ENCODE results near the gene PFKP. TPM values are rescaled to one million over a fixed set of nuclear protein-coding genes. Genes with fewer than 3 reads are reported as not detected.

Gene PFKP
- total RNA-seq, 1 donor from 2014 or later, result 292 TPM

DNA sequence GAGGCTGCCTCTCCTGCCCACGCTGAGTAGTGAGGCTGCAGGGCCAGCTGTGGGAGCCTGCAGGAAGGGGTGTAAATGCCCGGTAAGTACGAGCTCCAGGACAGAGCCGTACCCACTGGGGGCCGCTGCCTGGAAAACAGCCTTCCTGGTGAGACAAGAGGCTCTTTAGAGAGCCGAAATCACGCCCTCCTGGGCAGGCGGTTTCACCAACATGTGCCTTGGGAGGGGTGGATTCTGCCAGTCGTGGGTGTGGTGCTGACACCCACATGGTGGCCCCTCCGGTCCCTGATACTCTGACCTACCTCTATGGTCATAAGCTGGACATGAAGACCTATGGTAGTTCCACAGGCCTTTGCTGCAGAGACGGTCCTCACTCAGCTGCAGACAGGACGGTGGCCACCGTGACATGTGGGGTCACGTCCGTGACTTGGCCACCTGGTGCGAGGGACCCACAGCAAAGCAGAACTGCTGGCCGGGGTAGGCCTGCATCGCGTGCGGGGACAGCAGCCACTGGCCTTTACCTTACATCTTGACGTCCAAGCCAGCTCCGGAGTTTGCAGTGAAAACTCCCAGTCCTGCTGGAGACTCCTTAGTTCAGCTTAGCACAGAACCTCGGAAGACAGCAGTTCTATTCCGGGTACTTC is 58.3 kb downstream of the PFKP start:
- Histone ChIP-seq H3K4me3 (ENCODE audit: low read depth, low read length) (no peak overlapping the region), H3K27me3 (ENCODE audit: control insufficient read depth, insufficient read depth, low read length) (no peaks in the 10 kb centered on the region), H3K36me3 (ENCODE audit: control insufficient read depth, insufficient read depth, low read length) (peaks cover 2% of the 10 kb centered on the region)
- TF ChIP-seq, protein P1, sequence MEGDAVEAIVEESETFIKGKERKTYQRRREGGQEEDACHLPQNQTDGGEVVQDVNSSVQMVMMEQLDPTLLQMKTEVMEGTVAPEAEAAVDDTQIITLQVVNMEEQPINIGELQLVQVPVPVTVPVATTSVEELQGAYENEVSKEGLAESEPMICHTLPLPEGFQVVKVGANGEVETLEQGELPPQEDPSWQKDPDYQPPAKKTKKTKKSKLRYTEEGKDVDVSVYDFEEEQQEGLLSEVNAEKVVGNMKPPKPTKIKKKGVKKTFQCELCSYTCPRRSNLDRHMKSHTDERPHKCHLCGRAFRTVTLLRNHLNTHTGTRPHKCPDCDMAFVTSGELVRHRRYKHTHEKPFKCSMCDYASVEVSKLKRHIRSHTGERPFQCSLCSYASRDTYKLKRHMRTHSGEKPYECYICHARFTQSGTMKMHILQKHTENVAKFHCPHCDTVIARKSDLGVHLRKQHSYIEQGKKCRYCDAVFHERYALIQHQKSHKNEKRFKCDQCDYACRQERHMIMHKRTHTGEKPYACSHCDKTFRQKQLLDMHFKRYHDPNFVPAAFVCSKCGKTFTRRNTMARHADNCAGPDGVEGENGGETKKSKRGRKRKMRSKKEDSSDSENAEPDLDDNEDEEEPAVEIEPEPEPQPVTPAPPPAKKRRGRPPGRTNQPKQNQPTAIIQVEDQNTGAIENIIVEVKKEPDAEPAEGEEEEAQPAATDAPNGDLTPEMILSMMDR (IDR thresholded peaks at IDR 0.05; ENCODE audit: insufficient read depth, low read length, poor library complexity, severe bottlenecking), result no peak
- DNase-seq (ENCODE audit: low read depth), result no peak

DNA sequence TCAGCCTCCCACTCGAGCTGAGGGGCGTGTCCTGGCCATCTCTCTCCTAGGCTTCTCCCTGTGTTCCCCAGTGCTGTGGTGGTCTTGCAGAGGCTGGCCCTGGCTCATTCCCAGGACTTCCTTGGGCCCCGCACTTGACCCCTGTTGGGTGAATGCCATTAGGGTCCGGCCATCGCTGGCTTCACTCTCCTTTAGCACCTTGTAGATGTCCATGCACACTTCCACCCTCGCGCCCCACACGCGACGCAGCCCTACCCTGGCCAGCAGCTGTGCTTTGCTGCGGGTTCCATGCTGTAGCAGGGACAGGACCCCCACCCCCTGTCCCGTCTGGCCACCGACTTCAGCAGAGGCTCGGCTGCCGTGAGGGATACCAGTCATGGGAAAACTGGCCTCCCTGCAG is 58.9 kb downstream of the PFKP start:
- TF ChIP-seq, protein P1 (IDR thresholded peaks at IDR 0.05; ENCODE audit: insufficient read depth, low read length, poor library complexity, severe bottlenecking), result no peak
- H3K36me3 ChIP-seq (ENCODE audit: control insufficient read depth, insufficient read depth, low read length), result peaks cover 2% of the 10 kb centered on the region
- no peak for DNase-seq (ENCODE audit: low read depth)
- H3K4me3 ChIP-seq (ENCODE audit: low read depth, low read length), result no peak overlapping the region
- H3K27me3 ChIP-seq (ENCODE audit: control insufficient read depth, insufficient read depth, low read length), result no peaks in the 10 kb centered on the region

DNA sequence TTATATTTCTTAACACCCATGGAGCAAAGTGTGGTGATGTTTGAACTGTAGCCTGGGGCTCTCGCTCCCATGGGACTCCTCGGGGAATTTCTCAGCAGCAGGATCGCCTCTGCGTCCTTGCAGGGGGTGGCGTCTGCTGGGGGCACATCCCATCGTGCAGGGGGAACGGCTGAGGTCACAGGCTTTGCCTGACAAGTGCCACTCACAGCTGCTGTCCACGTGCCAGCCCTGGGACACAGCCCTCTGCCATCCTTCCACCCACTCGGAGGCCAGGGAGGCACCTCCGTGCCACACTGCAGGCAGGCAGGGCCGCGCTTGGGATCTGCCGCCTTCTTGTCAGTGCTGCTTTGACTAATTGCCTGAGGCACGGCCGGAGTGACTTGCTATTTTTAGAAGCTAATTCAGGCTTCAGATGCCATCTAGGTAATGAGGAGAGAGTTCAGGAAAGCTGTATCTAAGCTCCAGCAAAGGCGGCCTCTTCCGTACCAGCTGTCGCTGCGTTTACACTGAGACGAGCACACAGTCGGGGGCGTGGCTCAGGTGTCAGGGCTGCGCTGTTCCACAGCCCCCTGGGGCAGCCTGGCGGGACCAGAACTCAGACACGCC is 59.5 kb downstream of the PFKP start:
- Histone ChIP-seq H3K27me3 (ENCODE audit: control insufficient read depth, insufficient read depth, low read length) (no peaks in the 10 kb centered on the region), H3K36me3 (ENCODE audit: control insufficient read depth, insufficient read depth, low read length) (peaks cover 2% of the 10 kb centered on the region), H3K4me3 (ENCODE audit: low read depth, low read length) (no peak overlapping the region)
- no peak for DNase-seq (ENCODE audit: low read depth)
- TF ChIP-seq, protein P1 (IDR thresholded peaks at IDR 0.05; ENCODE audit: insufficient read depth, low read length, poor library complexity, severe bottlenecking), result no peak

DNA sequence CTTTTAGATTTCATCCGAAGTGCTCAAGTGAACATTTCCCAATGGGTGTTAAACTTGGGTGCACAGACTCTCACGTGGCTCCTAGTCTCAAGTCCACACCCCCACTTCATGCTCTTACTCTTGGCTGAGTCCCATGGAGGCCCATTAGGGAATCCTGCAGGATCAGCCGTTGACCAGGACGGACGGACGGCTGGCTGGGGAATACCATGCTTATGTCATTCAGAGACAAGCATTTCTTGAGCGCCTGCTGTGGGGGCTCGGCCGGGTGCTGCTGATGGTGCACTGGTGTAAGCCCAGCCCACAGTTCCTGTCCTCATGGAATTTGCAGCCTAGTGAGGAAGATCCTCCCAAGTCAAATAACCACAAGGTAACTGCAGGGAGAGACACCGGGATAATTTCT is 60.6 kb downstream of the PFKP start:
- Histone ChIP-seq H3K27me3 (ENCODE audit: control insufficient read depth, insufficient read depth, low read length) (no peaks in the 10 kb centered on the region), H3K36me3 (ENCODE audit: control insufficient read depth, insufficient read depth, low read length) (peaks cover 4% of the 10 kb centered on the region), H3K4me3 (ENCODE audit: low read depth, low read length) (no peak overlapping the region)
- no peak for DNase-seq (ENCODE audit: low read depth)
- TF ChIP-seq, protein P1 (IDR thresholded peaks at IDR 0.05; ENCODE audit: insufficient read depth, low read length, poor library complexity, severe bottlenecking), result no peak

DNA sequence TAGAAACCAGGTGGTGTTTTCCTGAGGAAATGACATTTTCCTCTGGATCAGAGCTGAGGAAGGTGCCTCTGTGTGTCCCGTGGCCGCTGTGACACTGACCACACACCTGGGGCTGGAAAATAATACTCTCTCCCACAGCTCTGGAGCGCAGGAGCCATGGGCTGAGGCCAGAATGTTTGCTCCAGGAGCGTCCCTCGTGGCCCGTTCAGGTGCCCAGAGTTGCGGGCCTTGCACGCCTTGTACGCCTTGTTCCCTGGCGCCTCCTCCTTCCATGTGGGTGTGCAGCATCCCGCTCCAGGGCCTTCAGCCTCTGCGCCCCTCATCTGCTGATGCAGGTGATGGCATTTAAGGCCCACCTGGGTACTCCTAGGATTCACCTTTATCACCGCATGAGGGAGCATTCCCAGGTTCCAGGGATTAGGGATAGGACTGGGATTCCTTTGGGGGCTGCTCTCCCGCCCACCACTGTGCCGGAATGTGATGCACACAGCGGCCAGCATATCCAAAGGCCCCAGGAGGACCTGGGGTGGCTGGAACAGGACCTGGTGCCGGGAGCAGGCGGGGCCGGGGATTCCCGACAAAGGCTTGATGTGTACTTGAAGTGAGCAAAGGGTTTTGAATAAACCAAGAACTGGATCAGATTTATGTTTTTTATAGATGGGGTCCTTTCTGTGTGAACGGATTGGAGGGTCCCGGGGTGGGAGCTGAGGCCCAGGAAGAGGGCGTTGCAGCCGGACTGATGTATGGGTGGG is 61.2 kb downstream of the PFKP start:
- H3K27me3 ChIP-seq (ENCODE audit: control insufficient read depth, insufficient read depth, low read length), result no peaks in the 10 kb centered on the region
- TF ChIP-seq, protein P1 (IDR thresholded peaks at IDR 0.05; ENCODE audit: insufficient read depth, low read length, poor library complexity, severe bottlenecking), result no peak
- DNase-seq (ENCODE audit: low read depth), result no peak
- H3K36me3 ChIP-seq (ENCODE audit: control insufficient read depth, insufficient read depth, low read length), result peaks cover 4% of the 10 kb centered on the region
- no peak overlapping the region for H3K4me3 ChIP-seq (ENCODE audit: low read depth, low read length)

Measured in kidney epithelial cell (primary cell).